Measurements from ENCODE around the gene DUSP15.

DUSP15 gene

DNA sequence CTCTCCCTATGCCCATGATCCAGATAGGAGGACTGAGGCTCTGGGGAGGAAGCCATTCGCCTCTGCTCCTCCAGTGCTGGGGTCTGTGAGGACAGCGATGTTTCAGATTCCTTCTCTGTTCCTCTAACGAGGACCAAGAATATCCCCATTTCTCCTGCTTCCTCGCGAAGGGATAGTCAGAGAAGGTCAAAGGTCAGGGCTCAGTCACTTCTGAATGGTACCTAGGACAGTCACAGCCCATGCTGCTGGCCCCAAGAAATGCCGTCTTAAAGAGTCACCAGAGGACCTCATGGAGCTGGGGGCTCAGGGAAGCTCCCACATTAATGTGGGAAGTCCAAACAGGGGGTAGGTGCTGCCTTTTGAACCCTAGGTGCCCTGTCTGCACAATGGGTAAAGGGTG, 27.0 kb downstream of the DUSP15 start:
- no peak for DNase-seq (ENCODE audit: insufficient read length, low spot score)
- FAIRE-seq = no peak
- TF ChIP-seq, protein P1, sequence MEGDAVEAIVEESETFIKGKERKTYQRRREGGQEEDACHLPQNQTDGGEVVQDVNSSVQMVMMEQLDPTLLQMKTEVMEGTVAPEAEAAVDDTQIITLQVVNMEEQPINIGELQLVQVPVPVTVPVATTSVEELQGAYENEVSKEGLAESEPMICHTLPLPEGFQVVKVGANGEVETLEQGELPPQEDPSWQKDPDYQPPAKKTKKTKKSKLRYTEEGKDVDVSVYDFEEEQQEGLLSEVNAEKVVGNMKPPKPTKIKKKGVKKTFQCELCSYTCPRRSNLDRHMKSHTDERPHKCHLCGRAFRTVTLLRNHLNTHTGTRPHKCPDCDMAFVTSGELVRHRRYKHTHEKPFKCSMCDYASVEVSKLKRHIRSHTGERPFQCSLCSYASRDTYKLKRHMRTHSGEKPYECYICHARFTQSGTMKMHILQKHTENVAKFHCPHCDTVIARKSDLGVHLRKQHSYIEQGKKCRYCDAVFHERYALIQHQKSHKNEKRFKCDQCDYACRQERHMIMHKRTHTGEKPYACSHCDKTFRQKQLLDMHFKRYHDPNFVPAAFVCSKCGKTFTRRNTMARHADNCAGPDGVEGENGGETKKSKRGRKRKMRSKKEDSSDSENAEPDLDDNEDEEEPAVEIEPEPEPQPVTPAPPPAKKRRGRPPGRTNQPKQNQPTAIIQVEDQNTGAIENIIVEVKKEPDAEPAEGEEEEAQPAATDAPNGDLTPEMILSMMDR (IDR thresholded peaks at IDR 0.05; ENCODE audit: insufficient read depth, missing control alignments) = no peak

DNA sequence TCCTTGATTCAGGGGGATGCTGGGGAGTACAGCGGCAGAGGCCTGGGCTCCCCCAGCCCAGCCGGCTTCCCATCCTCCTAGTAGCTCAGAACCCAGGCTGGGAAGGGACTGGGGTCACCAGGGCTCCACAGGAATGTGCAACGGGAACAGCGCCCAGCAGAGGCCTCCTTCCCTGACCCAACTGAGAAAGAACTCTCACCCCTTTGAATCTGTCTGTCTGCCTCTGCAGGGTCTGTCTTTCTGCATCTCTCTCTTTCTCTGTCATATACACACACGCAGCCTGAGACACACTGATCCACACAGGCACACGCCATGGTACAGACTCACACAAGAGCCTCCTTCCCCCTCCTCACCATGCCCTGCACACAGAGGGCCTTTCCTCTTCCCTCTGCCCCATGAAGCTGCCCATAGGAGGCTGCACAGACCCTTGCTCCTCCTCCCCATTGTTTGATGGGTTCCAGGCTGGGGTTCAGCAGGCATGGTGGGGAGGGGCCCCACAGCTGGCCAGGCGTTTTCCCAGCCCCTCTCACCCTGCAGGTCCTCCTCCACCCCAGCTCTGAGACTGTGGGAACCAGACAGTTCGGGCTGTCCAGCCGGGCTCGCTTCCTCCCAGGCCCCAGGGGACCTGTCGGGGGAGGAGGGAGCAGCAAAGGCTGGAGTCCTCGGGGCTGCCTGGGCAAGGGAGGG, 27.7 kb downstream of the DUSP15 start:
- FAIRE-seq (no peak), DNase-seq (ENCODE audit: insufficient read length, low spot score) (no peak)
- TF ChIP-seq, protein P1 (IDR thresholded peaks at IDR 0.05; ENCODE audit: insufficient read depth, missing control alignments) = no peak

DNA sequence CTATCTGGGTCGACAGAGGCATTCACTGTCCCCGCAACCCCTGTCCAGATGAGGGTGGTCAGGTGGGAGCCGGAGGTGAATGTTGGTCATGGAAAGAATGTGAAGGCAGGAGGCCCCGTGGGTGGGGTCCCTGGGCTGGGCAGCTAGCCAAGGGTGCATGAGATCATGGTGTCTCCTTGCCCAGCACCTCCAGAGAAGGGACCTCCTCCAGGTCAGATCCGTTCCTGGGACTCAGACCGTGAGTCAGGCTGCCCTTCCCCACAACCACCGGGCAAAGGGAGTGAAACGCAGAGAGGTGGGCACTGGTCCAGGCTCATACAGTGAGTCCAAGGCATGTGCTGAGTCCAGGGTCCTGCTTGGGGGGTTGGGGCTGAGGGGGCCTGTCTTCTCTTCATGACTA, 28.4 kb downstream of the DUSP15 start:
- TF ChIP-seq, protein P1 (IDR thresholded peaks at IDR 0.05; ENCODE audit: insufficient read depth, missing control alignments) = no peak
- DNase-seq (ENCODE audit: insufficient read length, low spot score) (no peak), FAIRE-seq (no peak)

DNA sequence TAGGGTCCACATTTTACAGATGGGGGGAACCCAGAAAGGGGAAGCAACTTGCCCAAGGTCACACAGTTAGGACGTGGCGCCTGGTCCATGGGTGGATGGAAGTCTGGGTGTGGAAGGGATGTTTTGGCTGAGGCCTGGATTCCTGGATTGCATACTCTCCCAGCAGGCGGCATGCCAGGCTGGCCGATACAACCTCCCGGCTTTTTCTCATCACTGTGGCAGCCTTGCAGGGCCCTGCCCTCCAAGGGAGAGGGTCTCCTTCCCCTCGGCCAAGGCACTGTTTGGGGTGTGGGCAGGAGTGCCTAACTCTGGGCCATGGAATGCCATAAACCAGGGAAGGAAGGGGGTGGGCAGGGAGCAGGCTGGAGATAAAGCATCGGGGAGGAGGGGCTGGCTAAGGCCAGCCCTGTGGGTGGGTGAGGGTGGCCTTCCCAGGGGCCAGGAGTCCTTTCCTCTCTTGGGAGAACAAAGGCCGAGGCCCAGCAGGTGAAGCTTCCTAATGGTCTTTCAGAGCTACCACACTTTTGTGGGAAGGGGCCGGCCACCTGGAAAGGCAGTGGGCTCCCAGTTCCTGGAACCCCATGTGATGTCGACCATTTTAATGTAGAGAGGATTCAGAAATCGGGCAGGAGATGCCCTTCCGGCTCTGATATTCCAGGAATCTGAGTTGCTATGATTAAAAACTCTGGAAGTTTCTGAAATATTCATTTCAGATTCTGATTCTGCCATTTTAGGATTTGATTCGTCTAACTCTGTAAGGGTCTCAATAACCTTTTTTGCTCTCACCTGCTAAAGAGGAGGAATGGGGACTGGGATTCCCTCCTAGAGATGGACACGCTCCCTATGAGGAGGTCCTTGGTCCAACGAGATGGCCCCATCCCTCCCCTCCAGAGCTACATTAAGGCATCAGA, 29.2 kb downstream of the DUSP15 start:
- DNase-seq (ENCODE audit: insufficient read length, low spot score) = no peak
- FAIRE-seq = no peak
- TF ChIP-seq, protein P1 (IDR thresholded peaks at IDR 0.05; ENCODE audit: insufficient read depth, missing control alignments) = no peak

DNA sequence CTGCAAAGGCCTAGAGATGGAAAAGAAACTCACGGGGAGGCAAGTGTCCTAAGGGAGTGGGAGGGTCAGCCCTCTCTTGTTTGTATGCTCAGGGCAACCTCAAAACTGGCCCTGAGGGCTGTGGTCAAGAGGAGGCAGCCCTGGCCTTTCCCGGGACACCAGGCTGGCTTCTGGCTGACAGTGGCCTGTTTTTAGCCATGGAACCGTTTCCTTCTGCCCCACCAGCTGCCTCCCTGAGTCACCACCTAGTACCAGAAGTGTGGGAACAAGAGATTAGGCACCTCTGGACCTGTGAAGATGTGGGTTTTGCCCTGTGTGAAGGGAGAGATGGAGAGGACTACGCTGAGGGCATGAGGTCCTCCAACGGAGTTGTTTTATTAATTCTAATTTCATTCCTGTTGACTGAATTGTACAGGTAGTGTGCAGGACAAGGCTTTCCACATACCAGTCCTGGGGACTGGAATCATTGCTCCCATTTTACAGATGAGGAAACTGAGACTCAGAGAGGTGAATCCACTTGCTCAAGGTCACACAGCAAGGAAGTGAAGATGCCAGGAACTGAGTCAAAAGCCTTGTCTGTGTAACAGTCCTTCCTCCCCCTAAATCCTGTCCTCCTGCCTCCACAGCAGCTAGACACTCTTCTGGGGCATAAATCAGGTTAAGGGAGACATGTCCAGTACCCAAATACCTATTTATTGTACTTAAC, 30.4 kb downstream of the DUSP15 start:
- DNase-seq (ENCODE audit: insufficient read length, low spot score) = no peak
- no peak for FAIRE-seq
- TF ChIP-seq, protein P1 (IDR thresholded peaks at IDR 0.05; ENCODE audit: insufficient read depth, missing control alignments) = no peak

DNA sequence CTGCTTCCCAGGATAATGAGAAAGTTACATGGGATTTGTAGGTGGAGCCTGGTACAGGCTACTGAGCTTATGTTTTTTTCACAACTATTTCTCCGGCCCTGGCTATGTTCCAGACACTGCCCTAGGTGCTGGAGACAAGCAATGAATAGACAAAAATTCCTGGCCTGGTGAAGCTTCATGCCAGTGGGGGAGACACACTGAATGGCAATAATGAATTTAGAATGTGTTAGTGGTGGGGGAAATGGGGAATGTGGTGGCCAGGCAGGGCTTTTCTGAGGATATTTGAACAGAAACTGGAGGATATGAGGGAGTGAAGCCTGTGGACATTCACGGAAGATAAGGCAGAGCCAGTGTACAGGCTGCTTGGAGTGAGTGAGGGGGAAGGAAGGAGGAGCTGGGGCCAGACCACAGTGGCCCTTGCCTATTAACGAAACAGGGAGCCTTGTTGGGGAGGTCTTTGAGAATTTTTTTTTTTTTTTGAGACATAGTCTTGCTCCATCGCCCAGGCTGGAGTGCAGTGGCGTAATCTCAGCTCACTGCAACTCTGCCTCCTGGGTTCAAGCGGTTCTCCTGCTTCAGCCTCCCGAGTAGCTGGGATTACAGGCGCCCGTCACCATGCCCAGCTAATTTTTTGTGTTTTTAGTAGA, 31.6 kb downstream of the DUSP15 start:
- TF ChIP-seq, protein P1 (IDR thresholded peaks at IDR 0.05; ENCODE audit: insufficient read depth, missing control alignments) = no peak
- FAIRE-seq = no peak
- DNase-seq (ENCODE audit: insufficient read length, low spot score) = no peak
